Activated CD4-positive, alpha-beta T cell treated with anti-CD3 and anti-CD28 coated beads for 1 hour (primary cell): ENCODE results near the gene NRARP.

Source experiments
- DNase-seq: peaks from one replicate; pipeline ENCODE4 v3.0.0-alpha.2; 2020

The NRARP gene

GRCh38 chr9:137255448-137256114 lies 46.5 kb downstream of the NRARP start:
- DNase-seq: no peak

GRCh38 chr9:137254624-137255447 lies 47.2 kb downstream of the NRARP start, which contains the start of gene NELFB:
Gene NELFB (plus strand): TSS chr9:137255327.
- peak; percentile 96 for DNase-seq

GRCh38 chr9:137253717-137254623 lies 48.1 kb downstream of the NRARP start:
- no peak for DNase-seq

- DNase-seq: no peak
Observed at GRCh38 chr9:137252555-137253506, 49.2 kb downstream of the NRARP start.

- no peak for DNase-seq
Observed at GRCh38 chr9:137251490-137252268, 50.4 kb downstream of the NRARP start.

- no peak for DNase-seq
Observed at GRCh38 chr9:137251194-137251461, 50.9 kb downstream of the NRARP start, which contains the start of gene STPG3. Gene STPG3 (plus strand): TSS chr9:137251286. CDS start chr9:137251287, 1 bp downstream.

- DNase-seq: no peak
Observed at GRCh38 chr9:137250329-137251193, 51.5 kb downstream of the NRARP start.
